Upper lobe of left lung (tissue), 6 donors: Measurements from ENCODE around the gene ZNF70. TPM values are rescaled to one million over a fixed set of nuclear protein-coding genes. Genes with fewer than 3 reads are reported as not detected.
A peak's percentile ranks its signal among the peaks of the same experiment; 100 is the strongest.

Experiments used
- ATAC-seq, 2 donors: fragments of 200-7000 bp; cut with Tn5 transposase; one replicate each; pipeline ENCODE4 v1.9.1; 2022; ENCODE audit warnings: mild to moderate bottlenecking in 2 of 2, moderate library complexity in 2 of 2; ENCODE audit not compliant: low FRiP score in 2 of 2
- DNase-seq, 2 donors: peaks; one replicate each; pipeline ENCODE4 v3.0.0-alpha.2; 2019 to 2020
- H3K27ac ChIP-seq, 4 donors: fragments of 200-600 bp; sonication (generic); one replicate each; pipeline ENCODE4 v1.5.1; 2016 to 2019
- H3K27me3 ChIP-seq, 4 donors: fragments of 200-600 bp; sonication (generic); one replicate each; pipeline ENCODE4 v1.5.1; 2017 to 2019
- H3K36me3 ChIP-seq, 4 donors: fragments of 200-600 bp; sonication (generic); one replicate each; pipeline ENCODE4 v1.5.1; 2016 to 2019
- H3K4me1 ChIP-seq, 4 donors: fragments of 200-600 bp; sonication (generic); one replicate each; pipeline ENCODE4 v1.5.1; 2018 to 2019
- H3K4me3 ChIP-seq, 4 donors: fragments of 200-600 bp; sonication (generic); one replicate each; pipeline ENCODE4 v1.5.1; 2017 to 2019; ENCODE audit warnings: mild to moderate bottlenecking in 2 of 4, moderate library complexity in 1 of 4
- H3K9me3 ChIP-seq, 4 donors: fragments of 200-600 bp; sonication (generic); one replicate each; pipeline ENCODE4 v1.5.1; 2018 to 2019
- CTCF ChIP-seq, 6 experiments: fragments of 450-650 bp in 4 of 6; fragments of 200-600 bp in 2 of 6; sonication (generic) in 2 of 6; IDR thresholded peaks; one replicate each; pipeline ENCODE4 v1.5.1; 2016 to 2019; ENCODE audit warnings: antibody characterized with exemption in 6 of 6
- EP300 ChIP-seq, 4 donors: sonication (generic); formaldehyde crosslinking; IDR thresholded peaks; one replicate each; pipeline ENCODE4 v1.5.1; 2017; ENCODE audit warnings: antibody characterized with exemption in 4 of 4, control low read depth in 2 of 4
- POLR2A ChIP-seq, 4 donors: fragments of 450-650 bp; IDR thresholded peaks; one replicate each; pipeline ENCODE4 v1.5.1; 2016 to 2017; ENCODE audit warnings: antibody characterized with exemption in 4 of 4, mild to moderate bottlenecking in 2 of 4
- POLR2AphosphoS5 ChIP-seq, 2 donors: sonication (generic); formaldehyde crosslinking; IDR thresholded peaks; one replicate each; pipeline ENCODE4 v1.5.1; 2017; ENCODE audit warnings: antibody characterized with exemption in 2 of 2
- WGBS, 2 donors: methylation state at CpG; one replicate each; pipeline ENCODE4 v1.1.5; 2017 to 2018; 5-methylcytosine and 5-hydroxymethylcytosine counted together
- total RNA-seq, 6 donors: library from RNA; depleted of rRNA in 4 of 6; stranded (reverse); fragments of >200 nt in 4 of 6; gene quantifications; one replicate each; pipeline versions ENCODE4 v1.1.0 to v1.2.1, GENCODE V29; 2016 to 2021
- donor health status: DM: no; HTN: no; CAD: no; lungs with moderate emphysema.
- donor health status: DM: no; HTN: yes; CAD: no; lungs with severe emphysema.

The ZNF70 gene
- total RNA-seq, 6 donors from 2014 or later, result 3.0 to 9.4 (median 5.4) TPM

GRCh38 chr22:23773483-23774113 is 22.7 kb upstream of the ZNF70 start:
- TF ChIP-seq EP300 (IDR thresholded peaks at IDR 0.05), result no peak
- no peak for TF ChIP-seq POLR2A (IDR thresholded peaks at IDR 0.05)
- no peak for TF ChIP-seq POLR2AphosphoS5 (IDR thresholded peaks at IDR 0.05)
- TF ChIP-seq CTCF (IDR thresholded peaks at IDR 0.05), result no peak
- WGBS, 2 donors, result 63 to 67% methylated on average over 5 to 7 of the region's 7 CpGs
- DNase-seq, result no peak
- Histone ChIP-seq H3K4me1 (peaks cover 20 to 36% (median 28%) of the 10 kb centered on the region in 4 donors), H3K27ac (no peak overlapping the region), H3K36me3 (no peaks in the 10 kb centered on the region), H3K4me3 (peak overlapping the region in 2 of 4 donors; percentile 55), H3K27me3 (no peaks in the 10 kb centered on the region), H3K9me3 (no peaks in the 10 kb centered on the region)
- ATAC-seq, result no peak

- WGBS, 2 donors, result 7 to 23% methylated on average over 15 to 42 of the region's 79 CpGs
- Histone ChIP-seq H3K27ac (peak within 1 kb of the TSS in 1 of 4 donors; percentile 20), H3K4me3 (peak within 1 kb of the TSS in 3 of 4 donors; percentile 48 to 55 (median 55)), H3K9me3 (no peaks in the 10 kb centered on the region), H3K4me1 (peaks cover 23 to 43% (median 32%) of the 10 kb centered on the region in 4 donors), H3K36me3 (no peaks in the 10 kb centered on the region), H3K27me3 (no peaks in the 10 kb centered on the region)
- DNase-seq (peak; percentile 54 to 92), ATAC-seq (peak in 1 of 2 donors; percentile 67)
- TF ChIP-seq CTCF (IDR thresholded peaks at IDR 0.05), result no peak
- TF ChIP-seq POLR2AphosphoS5 (IDR thresholded peaks at IDR 0.05), result no peak
- TF ChIP-seq EP300 (IDR thresholded peaks at IDR 0.05), result no peak
- TF ChIP-seq POLR2A (IDR thresholded peaks at IDR 0.05), result no peak
These were observed 21.9 kb upstream of the ZNF70 start, which contains the start of gene MMP11 for GRCh38 chr22:23772649-23773473. TSS of gene MMP11 (plus strand) at chr22:23772849. CDS start at chr22:23772871, 22 bp downstream.

- Histone ChIP-seq H3K36me3 (no peaks in the 10 kb centered on the region), H3K4me1 (peaks cover 24 to 47% (median 34%) of the 10 kb centered on the region in 4 donors), H3K27me3 (no peaks in the 10 kb centered on the region), H3K27ac (no peak overlapping the region), H3K4me3 (peak overlapping the region in 3 of 4 donors; percentile 48 to 55 (median 55)), H3K9me3 (no peaks in the 10 kb centered on the region)
- 17 to 27% methylated on average over 3 to 5 of the region's 6 CpGs for WGBS, 2 donors
- no peak for TF ChIP-seq POLR2A (IDR thresholded peaks at IDR 0.05)
- no peak for TF ChIP-seq EP300 (IDR thresholded peaks at IDR 0.05)
- TF ChIP-seq CTCF (IDR thresholded peaks at IDR 0.05), result no peak
- TF ChIP-seq POLR2AphosphoS5 (IDR thresholded peaks at IDR 0.05), result no peak
- DNase-seq, result no peak
- ATAC-seq, result no peak
These were observed 21.4 kb upstream of the ZNF70 start for GRCh38 chr22:23772315-23772648.

GRCh38 chr22:23769321-23769965 is 18.5 kb upstream of the ZNF70 start:
- WGBS, 2 donors, result 61 to 79% methylated on average over 5 to 6 of the region's 6 CpGs
- TF ChIP-seq EP300 (IDR thresholded peaks at IDR 0.05), result no peak
- TF ChIP-seq CTCF (IDR thresholded peaks at IDR 0.05), result no peak
- TF ChIP-seq POLR2A (IDR thresholded peaks at IDR 0.05), result no peak
- no peak for TF ChIP-seq POLR2AphosphoS5 (IDR thresholded peaks at IDR 0.05)
- no peak for ATAC-seq
- no peak overlapping the region for H3K27ac ChIP-seq
- no peak for DNase-seq
- no peaks in the 10 kb centered on the region for H3K9me3 ChIP-seq
- peaks cover 31 to 54% (median 37%) of the 10 kb centered on the region in 4 donors for H3K4me1 ChIP-seq
- no peaks in the 10 kb centered on the region for H3K27me3 ChIP-seq
- no peak overlapping the region for H3K4me3 ChIP-seq
- no peaks in the 10 kb centered on the region for H3K36me3 ChIP-seq
